ENCODE results near the gene HIPK3. TPM values are rescaled to one million over a fixed set of nuclear protein-coding genes. Genes with fewer than 3 reads are reported as not detected.
A peak's percentile ranks its signal among the peaks of the same experiment; 100 is the strongest.
"Not testable (repeated sequence)": the region's sequence is repeated elsewhere in the genome, so short reads cannot be mapped to it uniquely, and the experiment has no call there.

The HIPK3 gene
- total RNA-seq, 4 donors from 2014 or later: 267 to 391 (median 316) TPM

GRCh38 chr11:33227578-33228261 lies 29.5 kb upstream of the HIPK3 start:
- Histone ChIP-seq H3K27me3 (no peaks in the 10 kb centered on the region), H3K9me3 (no peaks in the 10 kb centered on the region), H3K36me3 (no peaks in the 10 kb centered on the region), H3K4me1 (no peaks in the 10 kb centered on the region), H3K27ac (peak overlapping the region; percentile 54 to 67), H3K4me3 (no peak overlapping the region)
- DNase-seq: no peak
- intact Hi-C loops (cut with DNase I; ENCODE audit: low total_unique reads): no loop called here
- TF ChIP-seq POLR2A (IDR thresholded peaks at IDR 0.05): no peak
- TF ChIP-seq CTCF (IDR thresholded peaks at IDR 0.05): no peak

GRCh38 chr11:33234397-33235190 lies 22.6 kb upstream of the HIPK3 start:
- intact Hi-C loops (cut with DNase I; ENCODE audit: low total_unique reads): no loop called here
- peak overlapping the region in 1 of 2 donors; percentile 60 for H3K27ac ChIP-seq

GRCh38 chr11:33237039-33237597 lies 20.1 kb upstream of the HIPK3 start:
- TF ChIP-seq POLR2A (IDR thresholded peaks at IDR 0.05): no peak
- TF ChIP-seq CTCF (IDR thresholded peaks at IDR 0.05): no peak
- no peaks in the 10 kb centered on the region for H3K36me3 ChIP-seq
- no peaks in the 10 kb centered on the region for H3K27me3 ChIP-seq
- no peak overlapping the region for H3K4me3 ChIP-seq
- no peaks in the 10 kb centered on the region for H3K4me1 ChIP-seq
- no peaks in the 10 kb centered on the region for H3K9me3 ChIP-seq
- intact Hi-C loops (cut with DNase I; ENCODE audit: low total_unique reads): no loop called here
- DNase-seq: no peak
- no peak overlapping the region for H3K27ac ChIP-seq

More at GRCh38 chr11:33234397-33235190, 22.6 kb upstream of the HIPK3 start:
- no peak overlapping the region for H3K4me3 ChIP-seq
- DNase-seq: no peak
- H3K9me3 ChIP-seq: no peaks in the 10 kb centered on the region
- TF ChIP-seq POLR2A (IDR thresholded peaks at IDR 0.05): no peak
- no peak for TF ChIP-seq CTCF (IDR thresholded peaks at IDR 0.05)
- H3K4me1 ChIP-seq: no peaks in the 10 kb centered on the region
- no peaks in the 10 kb centered on the region for H3K36me3 ChIP-seq
- H3K27me3 ChIP-seq: no peaks in the 10 kb centered on the region

- intact Hi-C loops (cut with DNase I; ENCODE audit: low total_unique reads): no loop called here
- no peaks in the 10 kb centered on the region for H3K4me1 ChIP-seq
- DNase-seq: no peak
- H3K4me3 ChIP-seq: no peak overlapping the region
- no peaks in the 10 kb centered on the region for H3K9me3 ChIP-seq
- no peaks in the 10 kb centered on the region for H3K36me3 ChIP-seq
- H3K27ac ChIP-seq: no peak overlapping the region
- TF ChIP-seq CTCF (IDR thresholded peaks at IDR 0.05) (no peak), POLR2A (IDR thresholded peaks at IDR 0.05) (no peak)
- no peaks in the 10 kb centered on the region for H3K27me3 ChIP-seq
Measured at GRCh38 chr11:33242575-33242974, 14.6 kb upstream of the HIPK3 start.

GRCh38 chr11:33243654-33244053 lies 13.5 kb upstream of the HIPK3 start:
- H3K9me3 ChIP-seq; H3K27ac ChIP-seq; H3K27me3 ChIP-seq; H3K36me3 ChIP-seq; DNase-seq; intact Hi-C loops (cut with DNase I; ENCODE audit: low total_unique reads); H3K4me3 ChIP-seq; H3K4me1 ChIP-seq: not testable (repeated sequence)

Data from uterus (tissue), 4 donors.